Dermis microvascular lymphatic vessel endothelial cell (primary cell): Measurements from ENCODE around the gene FOXF1. TPM values are rescaled to one million over a fixed set of nuclear protein-coding genes. Genes with fewer than 3 reads are reported as not detected.

Experiments used
- DNase-seq, 2 donors: peaks; one replicate each; pipeline versions ENCODE4 v3.0.0 to v3.0.0-alpha.2; 2010; ENCODE audit warnings: low read depth in 2 of 2
- total RNA-seq: library from RNA; depleted of rRNA; stranded (reverse); fragments of >200 nt; gene quantifications from 2 replicates; pipeline ENCODE4 v1.2.1, GENCODE V29; 2014

The FOXF1 gene
- total RNA-seq, result 0.26 and 0.89 TPM in 2 replicates

GRCh38 chr16:86510465-86511261, at the start of gene FOXF1:
Gene FOXF1, plus strand, starts transcription at chr16:86510527. Its CDS starts 43 bp downstream, at chr16:86510570.
- no peak for DNase-seq

- no peak for DNase-seq
Measured at GRCh38 chr16:86461037-86461436, 49.3 kb upstream of the FOXF1 start.

- no peak for DNase-seq
Measured at GRCh38 chr16:86462334-86463084, 47.8 kb upstream of the FOXF1 start.

- DNase-seq, result no peak
Measured at GRCh38 chr16:86464044-86464443, 46.3 kb upstream of the FOXF1 start.

GRCh38 chr16:86465434-86465833, 44.9 kb upstream of the FOXF1 start:
- DNase-seq, result no peak

GRCh38 chr16:86466696-86467406, 43.5 kb upstream of the FOXF1 start:
- no peak for DNase-seq

- no peak for DNase-seq
Measured at GRCh38 chr16:86467490-86467889, 42.8 kb upstream of the FOXF1 start.

GRCh38 chr16:86470964-86471363, 39.4 kb upstream of the FOXF1 start:
- DNase-seq, result no peak

GRCh38 chr16:86471896-86472295, 38.4 kb upstream of the FOXF1 start:
- no peak for DNase-seq

- DNase-seq, result no peak
Measured at GRCh38 chr16:86472366-86472765, 38.0 kb upstream of the FOXF1 start.

- DNase-seq, result no peak
Measured at GRCh38 chr16:86476956-86477534, 33.3 kb upstream of the FOXF1 start.

GRCh38 chr16:86477642-86478041, 32.7 kb upstream of the FOXF1 start:
- DNase-seq, result no peak

- no peak for DNase-seq
Measured at GRCh38 chr16:86478779-86479178, 31.5 kb upstream of the FOXF1 start.

GRCh38 chr16:86479419-86479818, 30.9 kb upstream of the FOXF1 start:
- DNase-seq, result no peak

GRCh38 chr16:86480444-86480843, 29.9 kb upstream of the FOXF1 start:
- DNase-seq, result no peak

GRCh38 chr16:86481607-86482006, 28.7 kb upstream of the FOXF1 start:
- DNase-seq, result no peak

- DNase-seq, result no peak
Measured at GRCh38 chr16:86484240-86484639, 26.1 kb upstream of the FOXF1 start.

- DNase-seq, result no peak
Measured at GRCh38 chr16:86485746-86486145, 24.6 kb upstream of the FOXF1 start.

- no peak for DNase-seq
Measured at GRCh38 chr16:86490859-86491639, 19.3 kb upstream of the FOXF1 start.

GRCh38 chr16:86491640-86492023, 18.7 kb upstream of the FOXF1 start:
- DNase-seq, result no peak
